Testis (tissue), 2 donors: Measurements from ENCODE around the gene CACNB2.

Source experiments
- CTCF ChIP-seq, 3 experiments: fragments of 450-650 bp in 2 of 3; fragments of 200-600 bp in 1 of 3; sonication (generic) in 1 of 3; IDR thresholded peaks; one replicate each; pipeline ENCODE4 v1.5.1; 2016 to 2019; ENCODE audit warnings: antibody characterized with exemption in 3 of 3, mild to moderate bottlenecking in 2 of 3, moderate library complexity in 1 of 3
- POLR2A ChIP-seq: fragments of 450-650 bp; IDR thresholded peaks from one replicate; pipeline ENCODE4 v1.6.1; 2017; ENCODE audit warnings: antibody characterized with exemption, mild to moderate bottlenecking, moderate library complexity

GRCh38 chr10:18401416-18402195, 261.4 kb downstream of the CACNB2 start:
- TF ChIP-seq CTCF (IDR thresholded peaks at IDR 0.05) (no peak), POLR2A (no peak)
